ENCODE results near the gene L1CAM. TPM values are rescaled to one million over a fixed set of nuclear protein-coding genes. Genes with fewer than 3 reads are reported as not detected.

Gene L1CAM
- total and polyA plus RNA-seq, 12 donors: 0.52 to 50.1 (median 7.2) TPM

DNA sequence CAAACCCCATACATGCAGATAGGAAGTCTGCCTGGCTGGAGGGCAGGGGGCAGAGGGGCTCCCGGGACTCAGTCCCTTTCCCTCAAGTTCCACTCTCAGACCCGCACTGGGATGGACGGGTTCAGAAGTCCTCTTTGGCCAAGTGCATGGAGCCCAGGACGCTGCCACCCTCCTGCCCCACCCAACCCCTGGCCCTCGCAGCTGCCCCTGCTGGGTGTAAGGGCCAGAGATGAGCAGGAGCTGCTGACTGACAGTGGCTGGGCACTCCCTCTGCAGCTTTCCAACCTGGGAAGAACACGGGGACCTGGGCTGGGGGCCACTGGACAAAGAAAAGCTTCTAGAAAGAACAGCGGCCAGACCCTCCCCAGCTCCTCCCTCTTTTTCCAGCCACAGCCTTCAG, 3.4 kb downstream of the L1CAM start:
- H3K36me3 ChIP-seq (replicated peaks in 1 of 2): no peaks in the 10 kb centered on the region
- DNase-seq: no peak
- H3K9me3 ChIP-seq (replicated peaks in 1 of 3): no peaks in the 10 kb centered on the region
- 57 to 64% (median 61%) methylated on average over 1 to 7 of the region's 7 CpGs for whole genome bisulfite sequencing, 4 donors
- TF ChIP-seq, protein P1, sequence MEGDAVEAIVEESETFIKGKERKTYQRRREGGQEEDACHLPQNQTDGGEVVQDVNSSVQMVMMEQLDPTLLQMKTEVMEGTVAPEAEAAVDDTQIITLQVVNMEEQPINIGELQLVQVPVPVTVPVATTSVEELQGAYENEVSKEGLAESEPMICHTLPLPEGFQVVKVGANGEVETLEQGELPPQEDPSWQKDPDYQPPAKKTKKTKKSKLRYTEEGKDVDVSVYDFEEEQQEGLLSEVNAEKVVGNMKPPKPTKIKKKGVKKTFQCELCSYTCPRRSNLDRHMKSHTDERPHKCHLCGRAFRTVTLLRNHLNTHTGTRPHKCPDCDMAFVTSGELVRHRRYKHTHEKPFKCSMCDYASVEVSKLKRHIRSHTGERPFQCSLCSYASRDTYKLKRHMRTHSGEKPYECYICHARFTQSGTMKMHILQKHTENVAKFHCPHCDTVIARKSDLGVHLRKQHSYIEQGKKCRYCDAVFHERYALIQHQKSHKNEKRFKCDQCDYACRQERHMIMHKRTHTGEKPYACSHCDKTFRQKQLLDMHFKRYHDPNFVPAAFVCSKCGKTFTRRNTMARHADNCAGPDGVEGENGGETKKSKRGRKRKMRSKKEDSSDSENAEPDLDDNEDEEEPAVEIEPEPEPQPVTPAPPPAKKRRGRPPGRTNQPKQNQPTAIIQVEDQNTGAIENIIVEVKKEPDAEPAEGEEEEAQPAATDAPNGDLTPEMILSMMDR (IDR thresholded peaks at IDR 0.05): no peak
- no peak for TF ChIP-seq POLR2A (IDR thresholded peaks at IDR 0.05)
- H3K4me3 ChIP-seq: no peak overlapping the region
- H3K27ac ChIP-seq: no peak overlapping the region
- intact Hi-C loops (cut with DNase I): no loop called here
- H3K27me3 ChIP-seq: peaks cover 83% of the 10 kb centered on the region
- no peaks in the 10 kb centered on the region for H3K4me1 ChIP-seq (replicated peaks in 1 of 2)

DNA sequence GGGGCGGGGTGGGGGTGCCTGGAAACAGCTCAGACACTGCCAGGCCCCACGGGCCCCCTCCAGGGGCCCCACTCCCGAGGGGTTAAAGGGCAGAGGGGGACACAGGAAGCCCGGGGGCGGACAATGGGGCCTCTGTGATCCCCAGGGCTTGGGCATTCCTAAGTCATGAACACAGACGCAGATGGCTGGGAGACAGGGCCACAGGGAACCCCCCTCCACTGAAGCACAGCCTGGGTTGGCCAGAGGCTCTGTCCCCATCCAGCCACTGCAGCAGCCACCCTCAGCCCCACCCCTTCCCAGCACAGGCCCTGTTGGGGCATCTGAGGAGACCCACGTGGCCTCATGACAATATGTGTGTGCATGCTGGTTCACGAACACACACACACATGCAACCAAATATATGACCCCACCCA, 3.9 kb downstream of the L1CAM start:
- H3K9me3 ChIP-seq (replicated peaks in 1 of 3): no peaks in the 10 kb centered on the region
- H3K27me3 ChIP-seq: peaks cover 79% of the 10 kb centered on the region
- TF ChIP-seq POLR2A (IDR thresholded peaks at IDR 0.05): no peak
- TF ChIP-seq, protein P1 (IDR thresholded peaks at IDR 0.05): no peak
- H3K36me3 ChIP-seq (replicated peaks in 1 of 2): no peaks in the 10 kb centered on the region
- 47 to 100% (median 68%) methylated on average over 1 to 8 of the region's 8 CpGs for WGBS, 4 donors
- DNase-seq: peak in 1 of 7 donors; percentile 72
- H3K27ac ChIP-seq: no peak overlapping the region
- no peak overlapping the region for H3K4me3 ChIP-seq
- no peaks in the 10 kb centered on the region for H3K4me1 ChIP-seq (replicated peaks in 1 of 2)
- intact Hi-C loops (cut with DNase I): no loop called here

DNA sequence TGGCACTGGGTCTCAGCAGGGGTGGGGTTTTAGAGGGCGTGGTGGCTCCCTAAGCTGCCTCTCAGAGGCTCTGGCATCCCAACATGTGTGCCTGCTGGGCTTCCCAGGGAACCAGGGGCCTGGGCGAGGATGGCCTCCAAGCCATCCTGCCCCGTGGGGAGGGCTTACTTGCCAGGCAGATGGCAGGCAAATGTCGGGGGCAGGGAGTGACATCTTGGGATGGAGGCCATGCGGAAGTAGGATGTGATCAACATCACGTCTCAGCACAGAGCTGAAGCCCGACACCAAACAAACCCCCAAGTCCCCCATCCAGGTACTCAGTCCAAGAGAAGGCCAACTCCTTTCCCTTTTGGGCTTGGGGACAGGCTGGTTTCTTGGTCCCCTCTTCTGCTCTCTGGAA, 4.7 kb downstream of the L1CAM start:
- Histone ChIP-seq H3K9me3 (replicated peaks in 1 of 3) (no peaks in the 10 kb centered on the region), H3K4me3 (no peak overlapping the region), H3K36me3 (replicated peaks in 1 of 2) (no peaks in the 10 kb centered on the region), H3K27ac (no peak overlapping the region), H3K27me3 (peaks cover 77% of the 10 kb centered on the region), H3K4me1 (replicated peaks in 1 of 2) (no peaks in the 10 kb centered on the region)
- no peak for TF ChIP-seq POLR2A (IDR thresholded peaks at IDR 0.05)
- TF ChIP-seq, protein P1 (IDR thresholded peaks at IDR 0.05): no peak
- intact Hi-C loops (cut with DNase I): no loop called here
- no peak for DNase-seq
- 47 to 81% (median 69%) methylated on average over 1 to 7 of the region's 7 CpGs for WGBS, 4 donors

DNA sequence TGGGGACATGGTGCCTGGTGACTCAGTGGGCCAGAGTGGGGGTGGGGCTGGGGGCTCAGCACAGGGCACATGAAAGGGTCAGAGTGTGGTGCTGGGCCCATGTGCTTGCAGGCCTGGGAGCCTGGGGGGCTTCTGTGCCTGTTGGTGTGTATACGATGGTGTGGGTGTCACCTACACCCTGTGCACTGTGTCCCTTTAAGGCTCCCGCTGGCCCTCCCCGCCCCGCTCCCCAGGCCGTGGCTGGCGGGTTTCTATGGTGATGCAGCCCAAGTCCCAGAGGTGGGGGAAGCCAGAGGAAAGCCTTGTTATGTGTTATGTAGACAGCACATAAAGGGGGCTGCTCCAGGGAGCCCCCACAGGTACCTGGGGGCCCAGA, 5.5 kb downstream of the L1CAM start:
- intact Hi-C loops (cut with DNase I): no loop called here
- no peak for TF ChIP-seq POLR2A (IDR thresholded peaks at IDR 0.05)
- TF ChIP-seq, protein P1 (IDR thresholded peaks at IDR 0.05): no peak

More for the DNA sequence above, 5.5 kb downstream of the L1CAM start:
- H3K9me3 ChIP-seq (replicated peaks in 1 of 3): no peaks in the 10 kb centered on the region
- WGBS, 4 donors: 29 to 36% (median 33%) methylated on average over 3 to 6 of the region's 6 CpGs; no CpG with 5 or more reads in 1 of the 4 donors
- H3K27me3 ChIP-seq: peaks cover 74% of the 10 kb centered on the region
- no peak overlapping the region for H3K4me3 ChIP-seq
- H3K36me3 ChIP-seq (replicated peaks in 1 of 2): no peaks in the 10 kb centered on the region
- H3K4me1 ChIP-seq (replicated peaks in 1 of 2): no peaks in the 10 kb centered on the region
- no peak overlapping the region for H3K27ac ChIP-seq
- no peak for DNase-seq

All from adrenal gland (tissue), 12 donors.